Prostate gland (tissue), 2 donors: ENCODE results near the gene CD52. TPM values are rescaled to one million over a fixed set of nuclear protein-coding genes. Genes with fewer than 3 reads are reported as not detected.

Experiments used
- DNase-seq: peaks from one replicate; pipeline ENCODE4 v3.0.0-alpha.2; 2019; ENCODE audit warnings: low spot score
- H3K27ac ChIP-seq, 2 donors: fragments of 200-600 bp; sonication (generic); 2 replicates each; pipeline ENCODE4 v1.5.1; 2017 to 2019
- H3K27me3 ChIP-seq: fragments of 200-600 bp; sonication (generic); replicated peaks from 2 replicates; pipeline ENCODE4 v1.5.1; 2019; ENCODE audit not compliant: insufficient read depth
- H3K36me3 ChIP-seq, 2 donors: fragments of 200-600 bp; sonication (generic); 1 replicate in 1 of 2; 2 replicates in 1 of 2; pipeline versions ENCODE4 v1.5.1 to v1.8.1; 2017 to 2019
- H3K4me1 ChIP-seq: fragments of 200-600 bp; sonication (generic); replicated peaks from 2 replicates; pipeline ENCODE4 v1.5.1; 2019
- H3K4me3 ChIP-seq, 2 donors: fragments of 200-600 bp; sonication (generic); 2 replicates each; pipeline ENCODE4 v1.5.1; 2017 to 2019
- H3K9me3 ChIP-seq: fragments of 200-600 bp; sonication (generic); 2 replicates; pipeline ENCODE4 v1.5.1; 2017
- CTCF ChIP-seq, 4 experiments: fragments of 200-600 bp in 2 of 4; fragments of 450-650 bp in 2 of 4; sonication (generic) in 2 of 4; IDR thresholded peaks; 1 replicate in 3 of 4; 2 replicates in 1 of 4; pipeline ENCODE4 v1.5.1; 2016 to 2019; ENCODE audit warnings: antibody characterized with exemption in 4 of 4, mild to moderate bottlenecking in 2 of 4, moderate library complexity in 2 of 4
- POLR2A ChIP-seq: fragments of 450-650 bp; IDR thresholded peaks from one replicate; pipeline ENCODE4 v1.6.1; 2016; ENCODE audit warnings: antibody characterized with exemption, mild to moderate bottlenecking
- POLR2AphosphoS5 ChIP-seq: sonication (generic); formaldehyde crosslinking; IDR thresholded peaks from one replicate; pipeline ENCODE4 v1.6.1; 2017; ENCODE audit warnings: antibody characterized with exemption
- WGBS: methylation state at CpG from one replicate; pipeline ENCODE4 v1.1.5; 2018; 5-methylcytosine and 5-hydroxymethylcytosine counted together
- intact Hi-C: fragments of 100-400 bp; cut with DNase I; formaldehyde crosslinking; loops from one replicate; pipeline ENCODE4 v1.14.2; 2022
- total RNA-seq, 2 donors: library from RNA; depleted of rRNA; stranded (reverse); fragments of >200 nt; gene quantifications; one replicate each; pipeline ENCODE4 v1.1.0, GENCODE V29; 2016

CD52 gene
- total RNA-seq, 2 donors from 2014 or later, result 3.2 to 5.3 TPM

DNA sequence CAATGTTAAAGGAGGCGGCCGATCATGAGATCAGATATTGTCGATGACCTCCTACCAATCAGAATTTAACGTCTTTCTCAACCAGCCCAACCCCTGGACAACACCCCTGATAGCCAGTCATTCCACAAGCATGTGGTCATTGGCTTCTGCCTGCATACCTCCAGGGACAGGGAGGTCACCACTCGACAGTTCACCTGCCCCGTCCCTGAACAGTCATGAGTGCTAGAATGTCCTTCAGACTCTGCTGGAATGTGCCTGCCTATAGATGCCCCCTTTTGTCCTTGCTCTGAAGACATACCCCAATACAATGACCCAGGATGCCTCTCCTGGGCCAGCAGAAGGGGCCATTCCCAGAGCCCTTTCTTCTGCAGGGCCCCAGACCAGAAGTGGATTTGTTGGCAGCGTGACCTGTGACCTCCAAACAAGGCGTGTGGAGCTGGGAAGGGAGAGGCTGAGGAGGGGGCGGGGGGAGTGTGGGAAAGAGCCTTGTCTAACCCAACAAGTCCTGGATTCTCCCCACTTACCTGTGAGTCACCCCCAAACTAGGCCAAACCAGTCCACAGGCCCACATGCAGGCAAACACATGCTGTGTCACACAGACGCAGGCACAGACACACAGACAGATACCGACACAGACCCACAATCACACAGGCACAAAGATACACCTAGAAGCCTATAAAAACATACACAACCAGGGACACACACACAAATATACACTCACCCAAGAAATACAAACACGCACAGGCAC lies 34.0 kb downstream of the CD52 start:
- WGBS, result 86% methylated on average over 12 of the region's 12 CpGs
- TF ChIP-seq POLR2A (no peak), POLR2AphosphoS5 (no peak), CTCF (IDR thresholded peaks at IDR 0.05) (no peak)
- H3K4me3 ChIP-seq, result no peak overlapping the region
- H3K27me3 ChIP-seq, result no peaks in the 10 kb centered on the region
- H3K27ac ChIP-seq, result no peak overlapping the region
- no peak for DNase-seq
- intact Hi-C loops, result no loop called here
- H3K9me3 ChIP-seq, result no peaks in the 10 kb centered on the region
- peaks cover 5% of the 10 kb centered on the region for H3K4me1 ChIP-seq
- no peaks in the 10 kb centered on the region for H3K36me3 ChIP-seq

- H3K27me3 ChIP-seq, result no peaks in the 10 kb centered on the region
- 87% methylated on average over 5 of the region's 5 CpGs for WGBS
- no peaks in the 10 kb centered on the region for H3K9me3 ChIP-seq
- H3K4me1 ChIP-seq, result peaks cover 5% of the 10 kb centered on the region
- no peak for TF ChIP-seq POLR2AphosphoS5
- no peak for TF ChIP-seq CTCF (IDR thresholded peaks at IDR 0.05)
- no peak for TF ChIP-seq POLR2A
- H3K36me3 ChIP-seq, result no peaks in the 10 kb centered on the region
- intact Hi-C loops, result no loop called here
- no peak for DNase-seq
- no peak overlapping the region for H3K27ac ChIP-seq
- no peak overlapping the region for H3K4me3 ChIP-seq
These were observed 34.6 kb downstream of the CD52 start for GRCh38 chr1:26352338-26352679.

DNA sequence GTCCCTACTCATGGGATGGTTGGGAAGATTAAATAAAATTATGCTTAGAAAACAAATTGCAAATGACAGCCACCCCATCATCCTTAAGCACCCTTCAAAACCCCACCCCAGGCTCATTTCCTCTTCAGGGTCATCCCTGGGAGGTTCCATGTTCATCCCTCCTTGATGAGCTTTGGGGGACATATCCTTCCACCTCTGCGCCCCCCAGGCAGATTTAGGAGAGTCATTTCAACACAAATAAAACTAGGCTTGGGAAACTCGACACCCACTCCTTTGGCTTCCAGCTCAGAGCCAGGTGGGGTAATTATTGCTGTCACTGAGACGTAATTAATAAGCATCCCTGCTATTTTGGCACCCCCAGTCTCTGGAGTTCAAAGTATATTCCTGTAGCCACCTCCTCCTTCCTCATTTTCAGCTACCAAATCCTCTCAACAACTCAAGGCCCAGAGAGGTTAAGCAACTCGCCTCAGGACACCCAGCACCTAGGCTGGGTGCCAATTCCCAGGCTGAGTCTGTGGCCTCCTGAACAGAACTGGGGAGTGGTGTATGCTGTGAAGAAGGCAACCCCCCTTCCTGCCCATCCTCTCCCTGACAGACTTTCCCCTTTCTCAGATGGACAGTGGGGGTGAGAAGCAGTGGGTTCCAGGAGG lies 35.6 kb downstream of the CD52 start:
- WGBS, result 67% methylated on average over 4 of the region's 4 CpGs
- no peaks in the 10 kb centered on the region for H3K36me3 ChIP-seq
- H3K4me3 ChIP-seq, result no peak overlapping the region
- H3K4me1 ChIP-seq, result peaks cover 5% of the 10 kb centered on the region
- no peak for DNase-seq
- H3K27ac ChIP-seq, result no peak overlapping the region
- TF ChIP-seq POLR2A (no peak), POLR2AphosphoS5 (no peak), CTCF (IDR thresholded peaks at IDR 0.05) (no peak)
- intact Hi-C loops, result no loop called here
- H3K27me3 ChIP-seq, result no peaks in the 10 kb centered on the region
- H3K9me3 ChIP-seq, result no peaks in the 10 kb centered on the region

DNA sequence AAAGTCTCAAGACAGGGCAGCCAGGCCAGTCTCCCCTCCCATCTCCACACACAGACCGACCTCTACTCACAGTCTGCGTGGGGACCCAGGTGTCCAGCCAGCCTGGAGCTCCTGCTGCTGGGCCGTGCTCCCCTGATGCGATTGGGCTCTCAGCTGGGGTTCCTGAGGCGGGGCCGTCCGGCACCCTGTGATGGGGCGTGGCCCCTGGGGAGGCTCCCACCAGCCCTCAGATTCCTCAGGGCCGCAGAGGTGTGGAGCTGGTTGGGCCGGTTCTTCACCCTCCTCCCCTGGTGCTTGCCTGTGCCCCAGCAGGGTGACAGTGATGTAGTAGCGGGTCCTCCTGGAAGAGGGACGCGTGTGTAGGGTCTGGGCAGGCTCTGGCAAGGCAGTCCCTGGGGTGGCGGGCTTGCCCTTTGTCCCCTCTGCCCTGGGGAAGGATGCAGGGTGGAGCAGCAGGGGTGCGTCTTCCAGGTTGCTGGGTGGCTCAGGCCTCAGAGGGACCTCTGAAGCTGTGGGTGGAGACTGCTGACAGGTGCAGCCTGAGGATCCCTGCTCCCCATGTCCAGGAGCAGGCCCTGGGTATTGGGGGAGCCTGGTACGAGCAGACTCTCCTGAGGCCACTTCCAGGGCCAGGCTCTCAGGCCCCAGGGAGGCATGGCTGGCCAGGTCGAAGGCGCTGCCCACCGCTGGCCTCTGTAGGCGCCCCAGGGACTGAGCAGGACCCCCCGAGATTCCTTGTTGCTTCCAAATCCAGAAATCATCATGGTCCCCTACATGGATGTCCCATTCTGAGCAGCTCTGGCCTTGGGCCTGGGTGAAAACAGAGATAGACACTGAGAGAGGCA lies 36.4 kb downstream of the CD52 start, which contains the start of gene CRYBG2:
TSS of gene CRYBG2 (minus strand) at position 155 of the 845 bp plus-strand sequence. CDS start 7,473 bp downstream, outside the sequence.
- WGBS, result 62% methylated on average over 13 of the region's 21 CpGs
- TF ChIP-seq POLR2A, result peak; percentile 30
- no peak for TF ChIP-seq CTCF (IDR thresholded peaks at IDR 0.05)
- TF ChIP-seq POLR2AphosphoS5, result peak; percentile 34

More for the DNA sequence above, 36.4 kb downstream of the CD52 start, which contains the start of gene CRYBG2:
- H3K36me3 ChIP-seq, result no peaks in the 10 kb centered on the region
- H3K4me1 ChIP-seq, result peaks cover 5% of the 10 kb centered on the region
- no peaks in the 10 kb centered on the region for H3K27me3 ChIP-seq
- H3K4me3 ChIP-seq, result no peak within 1 kb of the TSS
- peak; percentile 57 for DNase-seq
- H3K27ac ChIP-seq, result no peak within 1 kb of the TSS
- no peaks in the 10 kb centered on the region for H3K9me3 ChIP-seq
- intact Hi-C loops, result no loop called here
